Measurements from ENCODE around the gene CACHD1. TPM values are rescaled to one million over a fixed set of nuclear protein-coding genes. Genes with fewer than 3 reads are reported as not detected.

The CACHD1 gene
- total RNA-seq, 2 donors from 2014 or later: 5.3 to 6.7 TPM

- TF ChIP-seq CTCF (IDR thresholded peaks at IDR 0.05): no peak
- no peak for DNase-seq (ENCODE audit: low spot score)
- H3K4me3 ChIP-seq: no peak overlapping the region
- ATAC-seq (ENCODE audit: insufficient number of reproducible peaks, low FRiP score, low read depth): no peak
- no peaks in the 10 kb centered on the region for H3K9me3 ChIP-seq
- H3K27ac ChIP-seq: no peak overlapping the region
- H3K4me1 ChIP-seq (ENCODE audit: control insufficient read depth in 1 of 2, low read depth in 2 of 2): peaks cover 6 to 13% of the 10 kb centered on the region in 2 donors
- no peaks in the 10 kb centered on the region for H3K36me3 ChIP-seq
- H3K27me3 ChIP-seq (replicated peaks; ENCODE audit: insufficient read depth): no peaks in the 10 kb centered on the region
These were observed 28.4 kb downstream of the CACHD1 start for GRCh38 chr1:64498325-64498724.

GRCh38 chr1:64499011-64499410 lies 29.1 kb downstream of the CACHD1 start:
- no peak for DNase-seq (ENCODE audit: low spot score)
- no peaks in the 10 kb centered on the region for H3K9me3 ChIP-seq
- H3K4me1 ChIP-seq (ENCODE audit: control insufficient read depth in 1 of 2, low read depth in 2 of 2): peaks cover 6 to 13% of the 10 kb centered on the region in 2 donors
- no peak overlapping the region for H3K27ac ChIP-seq
- H3K4me3 ChIP-seq: no peak overlapping the region
- no peak for ATAC-seq (ENCODE audit: insufficient number of reproducible peaks, low FRiP score, low read depth)
- H3K27me3 ChIP-seq (replicated peaks; ENCODE audit: insufficient read depth): no peaks in the 10 kb centered on the region
- H3K36me3 ChIP-seq: no peaks in the 10 kb centered on the region
- no peak for TF ChIP-seq CTCF (IDR thresholded peaks at IDR 0.05)

- no peak for DNase-seq (ENCODE audit: low spot score)
- Histone ChIP-seq H3K4me1 (ENCODE audit: control insufficient read depth in 1 of 2, low read depth in 2 of 2) (peaks cover 7 to 17% of the 10 kb centered on the region in 2 donors), H3K36me3 (no peaks in the 10 kb centered on the region), H3K9me3 (no peaks in the 10 kb centered on the region), H3K27me3 (replicated peaks; ENCODE audit: insufficient read depth) (no peaks in the 10 kb centered on the region), H3K27ac (no peak overlapping the region), H3K4me3 (no peak overlapping the region)
- no peak for ATAC-seq (ENCODE audit: insufficient number of reproducible peaks, low FRiP score, low read depth)
- TF ChIP-seq CTCF (IDR thresholded peaks at IDR 0.05): no peak
These were observed 30.0 kb downstream of the CACHD1 start for GRCh38 chr1:64499966-64500365.

GRCh38 chr1:64502083-64502482 lies 32.2 kb downstream of the CACHD1 start:
- DNase-seq (ENCODE audit: low spot score) (no peak), ATAC-seq (ENCODE audit: insufficient number of reproducible peaks, low FRiP score, low read depth) (no peak)
- TF ChIP-seq CTCF (IDR thresholded peaks at IDR 0.05): no peak
- H3K27me3 ChIP-seq (replicated peaks; ENCODE audit: insufficient read depth): no peaks in the 10 kb centered on the region
- H3K9me3 ChIP-seq: no peaks in the 10 kb centered on the region
- H3K4me1 ChIP-seq (ENCODE audit: control insufficient read depth in 1 of 2, low read depth in 2 of 2): peaks cover 9 to 20% of the 10 kb centered on the region in 2 donors
- H3K36me3 ChIP-seq: no peaks in the 10 kb centered on the region
- no peak overlapping the region for H3K4me3 ChIP-seq
- H3K27ac ChIP-seq: no peak overlapping the region

- ATAC-seq (ENCODE audit: insufficient number of reproducible peaks, low FRiP score, low read depth) (no peak), DNase-seq (ENCODE audit: low spot score) (no peak)
- Histone ChIP-seq H3K4me1 (ENCODE audit: control insufficient read depth in 1 of 2, low read depth in 2 of 2) (peaks cover 3 to 12% of the 10 kb centered on the region in 2 donors), H3K4me3 (no peak overlapping the region), H3K27me3 (replicated peaks; ENCODE audit: insufficient read depth) (no peaks in the 10 kb centered on the region), H3K36me3 (no peaks in the 10 kb centered on the region), H3K9me3 (no peaks in the 10 kb centered on the region), H3K27ac (no peak overlapping the region)
- TF ChIP-seq CTCF (IDR thresholded peaks at IDR 0.05): no peak
These were observed 33.0 kb downstream of the CACHD1 start for GRCh38 chr1:64502931-64503330.
